ENCODE measurements around the gene TLE6. TPM values are rescaled to one million over a fixed set of nuclear protein-coding genes. Genes with fewer than 3 reads are reported as not detected.

Gene TLE6
- total RNA-seq, 1 donor from 2014 or later, result not detected

GRCh38 chr19:2969104-2969504, 8.3 kb upstream of the TLE6 start:
- no peak overlapping the region for H3K4me3 ChIP-seq (ENCODE audit: low read depth, low read length)
- no peaks in the 10 kb centered on the region for H3K27me3 ChIP-seq (ENCODE audit: control insufficient read depth, insufficient read depth, low read length)
- no peaks in the 10 kb centered on the region for H3K36me3 ChIP-seq (ENCODE audit: control insufficient read depth, insufficient read depth, low read length)
- TF ChIP-seq CTCF (IDR thresholded peaks at IDR 0.05; ENCODE audit: insufficient read depth, low read length, severe bottlenecking), result no peak
- DNase-seq (ENCODE audit: low read depth) (no peak), FAIRE-seq (no peak)

GRCh38 chr19:2970201-2970835, 7.0 kb upstream of the TLE6 start:
- no peak for DNase-seq (ENCODE audit: low read depth)
- FAIRE-seq, result no peak
- Histone ChIP-seq H3K27me3 (ENCODE audit: control insufficient read depth, insufficient read depth, low read length) (no peaks in the 10 kb centered on the region), H3K4me3 (ENCODE audit: low read depth, low read length) (no peak overlapping the region), H3K36me3 (ENCODE audit: control insufficient read depth, insufficient read depth, low read length) (no peaks in the 10 kb centered on the region)
- no peak for TF ChIP-seq CTCF (IDR thresholded peaks at IDR 0.05; ENCODE audit: insufficient read depth, low read length, severe bottlenecking)

- Histone ChIP-seq H3K36me3 (ENCODE audit: control insufficient read depth, insufficient read depth, low read length) (no peaks in the 10 kb centered on the region), H3K27me3 (ENCODE audit: control insufficient read depth, insufficient read depth, low read length) (no peaks in the 10 kb centered on the region), H3K4me3 (ENCODE audit: low read depth, low read length) (no peak overlapping the region)
- DNase-seq (ENCODE audit: low read depth) (no peak), FAIRE-seq (no peak)
- no peak for TF ChIP-seq CTCF (IDR thresholded peaks at IDR 0.05; ENCODE audit: insufficient read depth, low read length, severe bottlenecking)
Measured at GRCh38 chr19:2973229-2973628, 4.1 kb upstream of the TLE6 start.

GRCh38 chr19:2974342-2975041, 2.9 kb upstream of the TLE6 start:
- Histone ChIP-seq H3K36me3 (ENCODE audit: control insufficient read depth, insufficient read depth, low read length) (no peaks in the 10 kb centered on the region), H3K4me3 (ENCODE audit: low read depth, low read length) (no peak overlapping the region), H3K27me3 (ENCODE audit: control insufficient read depth, insufficient read depth, low read length) (no peaks in the 10 kb centered on the region)
- TF ChIP-seq CTCF (IDR thresholded peaks at IDR 0.05; ENCODE audit: insufficient read depth, low read length, severe bottlenecking), result no peak
- no peak for FAIRE-seq
- no peak for DNase-seq (ENCODE audit: low read depth)

GRCh38 chr19:2976609-2977000, 759 bp upstream of the TLE6 start:
- no peak for TF ChIP-seq CTCF (IDR thresholded peaks at IDR 0.05; ENCODE audit: insufficient read depth, low read length, severe bottlenecking)
- H3K4me3 ChIP-seq (ENCODE audit: low read depth, low read length), result peak overlapping the region; percentile 35
- H3K36me3 ChIP-seq (ENCODE audit: control insufficient read depth, insufficient read depth, low read length), result no peaks in the 10 kb centered on the region
- no peaks in the 10 kb centered on the region for H3K27me3 ChIP-seq (ENCODE audit: control insufficient read depth, insufficient read depth, low read length)
- no peak for FAIRE-seq
- DNase-seq (ENCODE audit: low read depth), result no peak

Measured in bronchial epithelial cell (primary cell).